ENCODE measurements around the gene ADAP1.
"Not testable (repeated sequence)": the region's sequence is repeated elsewhere in the genome, so short reads cannot be mapped to it uniquely, and the experiment has no call there.

Gene ADAP1

GRCh38 chr7:974172-974571, 19.7 kb upstream of the ADAP1 start:
- DNase-seq = no peak

GRCh38 chr7:973312-973711, 18.8 kb upstream of the ADAP1 start:
- no peak for DNase-seq

GRCh38 chr7:972676-973309, 18.3 kb upstream of the ADAP1 start:
- DNase-seq = no peak

GRCh38 chr7:972110-972509, 17.6 kb upstream of the ADAP1 start:
- DNase-seq = no peak

GRCh38 chr7:970744-971143, 16.3 kb upstream of the ADAP1 start:
- no peak for DNase-seq

- no peak for DNase-seq
These were observed 14.9 kb upstream of the ADAP1 start for GRCh38 chr7:969403-969802.

GRCh38 chr7:968205-969105, 14.0 kb upstream of the ADAP1 start:
- no peak for DNase-seq

- DNase-seq = no peak
These were observed 13.0 kb upstream of the ADAP1 start for GRCh38 chr7:967361-968082.

- no peak for DNase-seq
These were observed 12.0 kb upstream of the ADAP1 start for GRCh38 chr7:966291-967069.

- no peak for DNase-seq
These were observed 10.1 kb upstream of the ADAP1 start for GRCh38 chr7:964401-965231.

GRCh38 chr7:963236-964078, 9.0 kb upstream of the ADAP1 start:
- peak; percentile 6 for DNase-seq

GRCh38 chr7:962401-963081, 8.1 kb upstream of the ADAP1 start:
- no peak for DNase-seq

GRCh38 chr7:961546-962400, 7.3 kb upstream of the ADAP1 start:
- no peak for DNase-seq

GRCh38 chr7:960972-961371, 6.5 kb upstream of the ADAP1 start:
- not testable (repeated sequence) for DNase-seq

- DNase-seq = no peak
These were observed 5.9 kb upstream of the ADAP1 start for GRCh38 chr7:960269-960871.

GRCh38 chr7:959740-960139, 5.3 kb upstream of the ADAP1 start:
- not testable (repeated sequence) for DNase-seq

GRCh38 chr7:959271-959670, 4.8 kb upstream of the ADAP1 start:
- no peak for DNase-seq

GRCh38 chr7:958221-959200, 4.0 kb upstream of the ADAP1 start:
- DNase-seq = no peak
